ENCODE results near the gene GZMM. TPM values are rescaled to one million over a fixed set of nuclear protein-coding genes. Genes with fewer than 3 reads are reported as not detected.

The GZMM gene
- total RNA-seq, 1 donor from 2014 or later = 0.47 TPM

- no peak overlapping the region for H3K27ac Mint-ChIP-seq (ENCODE audit: unreplicated experiment)
- peaks cover 6% of the 10 kb centered on the region for H3K36me3 Mint-ChIP-seq (ENCODE audit: unreplicated experiment)
- no peak for DNase-seq
- H3K4me1 Mint-ChIP-seq (ENCODE audit: low read depth, unreplicated experiment) = no peaks in the 10 kb centered on the region
- peaks cover 2% of the 10 kb centered on the region for H3K9me3 Mint-ChIP-seq (ENCODE audit: unreplicated experiment)
- peaks cover 6% of the 10 kb centered on the region for H3K27me3 Mint-ChIP-seq (ENCODE audit: unreplicated experiment)
- no peak overlapping the region for H3K4me3 Mint-ChIP-seq (ENCODE audit: unreplicated experiment)
- TF ChIP-seq CTCF (IDR thresholded peaks at IDR 0.05; ENCODE audit: partially characterized antibody, unreplicated experiment) = no peak
Observed at GRCh38 chr19:525857-526419, 17.9 kb upstream of the GZMM start.

- no peak for DNase-seq
- Mint-ChIP-seq H3K4me3 (ENCODE audit: unreplicated experiment) (peak overlapping the region; percentile 83), H3K9me3 (ENCODE audit: unreplicated experiment) (peaks cover 4% of the 10 kb centered on the region), H3K27me3 (ENCODE audit: unreplicated experiment) (peaks cover 10% of the 10 kb centered on the region), H3K4me1 (ENCODE audit: low read depth, unreplicated experiment) (no peaks in the 10 kb centered on the region), H3K36me3 (ENCODE audit: unreplicated experiment) (no peaks in the 10 kb centered on the region), H3K27ac (ENCODE audit: unreplicated experiment) (peak overlapping the region; percentile 72)
- no peak for TF ChIP-seq CTCF (IDR thresholded peaks at IDR 0.05; ENCODE audit: partially characterized antibody, unreplicated experiment)
Observed at GRCh38 chr19:530134-531008, 13.5 kb upstream of the GZMM start.

GRCh38 chr19:531009-531752 lies 12.7 kb upstream of the GZMM start:
- peaks cover 4% of the 10 kb centered on the region for H3K9me3 Mint-ChIP-seq (ENCODE audit: unreplicated experiment)
- no peak for TF ChIP-seq CTCF (IDR thresholded peaks at IDR 0.05; ENCODE audit: partially characterized antibody, unreplicated experiment)
- H3K4me1 Mint-ChIP-seq (ENCODE audit: low read depth, unreplicated experiment) = no peaks in the 10 kb centered on the region
- peak; percentile 91 for DNase-seq
- H3K4me3 Mint-ChIP-seq (ENCODE audit: unreplicated experiment) = peak overlapping the region; percentile 83
- H3K27me3 Mint-ChIP-seq (ENCODE audit: unreplicated experiment) = peaks cover 10% of the 10 kb centered on the region
- H3K27ac Mint-ChIP-seq (ENCODE audit: unreplicated experiment) = peak overlapping the region; percentile 72
- H3K36me3 Mint-ChIP-seq (ENCODE audit: unreplicated experiment) = no peaks in the 10 kb centered on the region

- Mint-ChIP-seq H3K9me3 (ENCODE audit: unreplicated experiment) (peaks cover 4% of the 10 kb centered on the region), H3K36me3 (ENCODE audit: unreplicated experiment) (no peaks in the 10 kb centered on the region), H3K4me3 (ENCODE audit: unreplicated experiment) (peak within 1 kb of the TSS; percentile 90), H3K27me3 (ENCODE audit: unreplicated experiment) (peaks cover 10% of the 10 kb centered on the region), H3K4me1 (ENCODE audit: low read depth, unreplicated experiment) (no peaks in the 10 kb centered on the region), H3K27ac (ENCODE audit: unreplicated experiment) (peak within 1 kb of the TSS; percentile 72)
- no peak for TF ChIP-seq CTCF (IDR thresholded peaks at IDR 0.05; ENCODE audit: partially characterized antibody, unreplicated experiment)
- no peak for DNase-seq
Observed at GRCh38 chr19:531753-532560, 11.9 kb upstream of the GZMM start, which contains the start of gene CDC34. Gene CDC34, plus strand, starts transcription at chr19:531760. Its CDS starts 172 bp downstream, at chr19:531932.

Measured in glutamatergic neuron (in vitro differentiated cells).